GM12878 (cell line): Measurements from ENCODE around the gene ELF2. TPM values are rescaled to one million over a fixed set of nuclear protein-coding genes. Genes with fewer than 3 reads are reported as not detected.
A peak's percentile ranks its signal among the peaks of the same experiment; 100 is the strongest.

ENCODE experiments used
- CEBPB ChIP-seq, 2 experiments: fragments of 150-350 bp in 1 of 2; IDR thresholded peaks; 2 replicates each; pipeline ENCODE4 v1.6.1; 2012 to 2014; ENCODE audit warnings: low read depth in 2 of 2, low read length in 2 of 2, borderline replicate concordance in 1 of 2, inconsistent platforms in 1 of 2
- CHD1 ChIP-seq: IDR thresholded peaks from 2 replicates; pipeline ENCODE4 v1.6.1; 2012; ENCODE audit warnings: low read depth, low read length, improper control_type of control experiment
- CHD2 ChIP-seq: IDR thresholded peaks from 2 replicates; pipeline ENCODE4 v1.6.1; 2011; ENCODE audit warnings: low read depth, low read length, improper control_type of control experiment, borderline replicate concordance
- EGR1 ChIP-seq, 2 experiments: IDR thresholded peaks; 1 replicate in 1 of 2; 2 replicates in 1 of 2; pipeline ENCODE4 v1.6.1; 2011 to 2012; ENCODE audit warnings: low read depth in 2 of 2, low read length in 2 of 2, borderline replicate concordance in 1 of 2, mild to moderate bottlenecking in 1 of 2, moderate library complexity in 1 of 2
- ETV6 ChIP-seq, 2 experiments: fragments of 450-650 bp in 1 of 2; IDR thresholded peaks in 1 of 2; conservative IDR thresholded peaks in 1 of 2; 2 replicates each; pipeline ENCODE4 v1.6.1; 2014; ENCODE audit warnings: antibody characterized with exemption in 1 of 2, borderline replicate concordance in 1 of 2, low read depth in 1 of 2, mild to moderate bottlenecking in 1 of 2, moderate library complexity in 1 of 2
- FOS ChIP-seq: IDR thresholded peaks from 3 replicates; pipeline ENCODE4 v1.6.1; 2011; ENCODE audit warnings: borderline replicate concordance; ENCODE audit not compliant: insufficient read length; ENCODE audit errors: extremely low read depth
- FOXK2 ChIP-seq: fragments of 450-650 bp; IDR thresholded peaks from 2 replicates; pipeline ENCODE4 v1.6.1; 2017; ENCODE audit warnings: mild to moderate bottlenecking, moderate library complexity
- FOXM1 ChIP-seq: IDR thresholded peaks from 2 replicates; pipeline ENCODE4 v1.6.1; 2012; ENCODE audit warnings: low read depth, mild to moderate bottlenecking, inconsistent platforms, low read length, moderate library complexity
- MEF2A ChIP-seq: IDR thresholded peaks from 2 replicates; pipeline ENCODE4 v1.6.1; 2011; ENCODE audit warnings: low read depth, mild to moderate bottlenecking, low read length, moderate library complexity; ENCODE audit not compliant: insufficient read depth
- NR2F1 ChIP-seq: fragments of 450-650 bp; conservative IDR thresholded peaks from 2 replicates; pipeline ENCODE4 v1.6.1; 2017; ENCODE audit warnings: mild to moderate bottlenecking
- PAX5 ChIP-seq: IDR thresholded peaks from 2 replicates; pipeline ENCODE4 v1.6.1; 2011; ENCODE audit warnings: low read depth, low read length, borderline replicate concordance
- PAX8 ChIP-seq: fragments of 450-650 bp; IDR thresholded peaks from 2 replicates; pipeline ENCODE4 v1.6.1; 2017; ENCODE audit warnings: mild to moderate bottlenecking, moderate library complexity
- PBX3 ChIP-seq: IDR thresholded peaks from 2 replicates; pipeline ENCODE4 v1.6.1; 2011; ENCODE audit warnings: mild to moderate bottlenecking, low read depth, low read length, moderate library complexity; ENCODE audit not compliant: insufficient replicate concordance
- STAT3 ChIP-seq: IDR thresholded peaks from 2 replicates; pipeline ENCODE4 v1.6.1; 2011; ENCODE audit warnings: low read depth, low read length, improper control_type of control experiment
- SUZ12 ChIP-seq: fragments of 200-600 bp; sonication (generic); IDR thresholded peaks from one replicate; pipeline ENCODE4 v1.6.1; 2018; ENCODE audit warnings: antibody characterized with exemption, mild to moderate bottlenecking; ENCODE audit not compliant: unreplicated experiment
- USF1 ChIP-seq: IDR thresholded peaks from 2 replicates; pipeline ENCODE4 v1.6.1; 2011; ENCODE audit warnings: borderline replicate concordance, low read depth, mild to moderate bottlenecking, moderate library complexity, mixed read lengths, low read length; ENCODE audit not compliant: insufficient read depth; ENCODE audit errors: extremely low read length
- ZNF274 ChIP-seq: IDR thresholded peaks from one replicate; pipeline ENCODE4 v1.8.0; 2011; ENCODE audit not compliant: insufficient read length, insufficient read depth
- ZNF622 ChIP-seq: fragments of 450-650 bp; IDR thresholded peaks from 2 replicates; pipeline ENCODE4 v1.6.1; 2017; ENCODE audit warnings: mild to moderate bottlenecking, inconsistent platforms
- polyA plus RNA-seq, 11 experiments: library from polyadenylated mRNA; depleted of rRNA in 4 of 11; unstranded in 6 of 11; stranded (reverse) in 5 of 11; fragments of >200 nt; fragmentation: Nextera tagmentation in 4 of 11; fragmentation: Illumina TruSeq in 1 of 11; extraction: Ambion mirVana in 4 of 11; extraction: Trizol in 1 of 11; gene quantifications; 1 replicate in 1 of 11; 2 replicates in 10 of 11; pipeline versions ENCODE4 v1.2.1 to v1.2.3, GENCODE V29; 2011 to 2016; ENCODE audit warnings: inconsistent platforms in 2 of 11, missing spikeins in 2 of 11, low read depth in 1 of 11
- total RNA-seq, 4 experiments: library from RNA; depleted of rRNA in 3 of 4; stranded (reverse); fragments of >200 nt in 3 of 4; fragmentation: Illumina TruSeq in 1 of 4; extraction: Trizol in 1 of 4; gene quantifications; 2 replicates each; pipeline versions ENCODE4 v1.2.1 to v1.2.3, GENCODE V29; 2013 to 2021
- TF ChIP-seq, protein P1 (sequence below): fragments of 450-650 bp; IDR thresholded peaks from 2 replicates; pipeline ENCODE4 v1.6.1; 2017; ENCODE audit warnings: antibody characterized with exemption, mild to moderate bottlenecking, moderate library complexity
- TF ChIP-seq, protein P2 (sequence below): IDR thresholded peaks from 2 replicates; pipeline ENCODE4 v1.6.1; 2012; ENCODE audit warnings: mild to moderate bottlenecking, low read depth, low read length

Gene ELF2
- total and polyA plus RNA-seq, 10 of the 15 experiments (the other 5 are each of a cell fraction or from before 2014, with no cell fraction given) = 10.5 to 30.1 (median 20.5) TPM

DNA sequence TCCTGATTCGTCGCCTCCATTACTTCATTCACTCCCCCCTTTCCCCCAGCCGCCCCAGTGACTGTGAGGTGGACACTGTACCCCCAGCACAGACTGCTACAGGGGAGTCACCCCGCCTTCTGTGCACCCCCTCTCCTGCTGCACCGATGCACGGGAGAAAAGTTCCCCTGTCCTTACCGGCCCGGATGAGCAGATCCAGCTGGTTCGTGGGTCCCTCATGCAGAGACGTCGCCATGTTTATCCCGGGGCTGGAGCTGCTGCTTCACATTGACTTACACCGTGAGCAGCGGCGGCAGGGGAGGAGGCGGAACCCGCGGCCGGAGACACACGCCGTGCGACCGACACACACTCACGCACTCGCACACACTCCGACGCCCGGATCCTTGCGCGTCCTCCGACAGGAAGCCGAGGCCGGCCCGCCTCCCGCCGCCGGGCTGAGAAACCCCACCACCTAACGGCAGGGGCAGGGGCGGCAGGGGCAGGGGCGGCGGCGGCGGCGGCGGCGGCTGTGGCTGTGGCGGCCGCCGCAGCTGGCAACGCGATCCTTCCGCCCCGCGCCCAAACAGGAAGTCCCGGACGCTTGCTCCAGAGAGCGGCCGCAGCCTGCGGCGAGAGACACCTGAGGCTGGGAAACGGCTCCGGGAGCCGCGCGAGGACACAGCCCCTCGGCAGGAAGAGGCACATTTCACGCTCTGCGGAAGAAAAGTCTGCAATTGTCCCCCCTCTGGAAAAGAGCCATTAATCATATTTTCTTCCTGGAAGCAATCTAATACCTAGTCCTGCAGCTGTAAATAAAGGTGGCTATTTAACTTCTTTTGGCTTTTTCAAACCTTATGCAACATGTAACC is 92.8 kb downstream of the ELF2 start (continued):
- peak; percentile 64 for TF ChIP-seq FOXK2
- TF ChIP-seq PAX8 = no peak
- no peak for TF ChIP-seq CEBPB (IDR thresholded peaks at IDR 0.05; ENCODE audit: borderline replicate concordance in 1 of 2, low read depth in 2 of 2, low read length in 2 of 2)
- TF ChIP-seq PBX3 = peak; percentile 48
- no peak for TF ChIP-seq ZNF622
- no peak for TF ChIP-seq USF1
- TF ChIP-seq STAT3 = no peak
- TF ChIP-seq MEF2A = no peak
- TF ChIP-seq NR2F1 = peak; percentile 46; the same call in 1 of the 2 replicates
- TF ChIP-seq PAX5 = 0 out of 2 replicates have a peak, but pooled peaks have one; percentile 27
- peak; percentile 69 to 91 for TF ChIP-seq EGR1 (IDR thresholded peaks at IDR 0.05; ENCODE audit: borderline replicate concordance in 1 of 2, low read depth in 2 of 2, low read length in 2 of 2)
- TF ChIP-seq, protein P1, sequence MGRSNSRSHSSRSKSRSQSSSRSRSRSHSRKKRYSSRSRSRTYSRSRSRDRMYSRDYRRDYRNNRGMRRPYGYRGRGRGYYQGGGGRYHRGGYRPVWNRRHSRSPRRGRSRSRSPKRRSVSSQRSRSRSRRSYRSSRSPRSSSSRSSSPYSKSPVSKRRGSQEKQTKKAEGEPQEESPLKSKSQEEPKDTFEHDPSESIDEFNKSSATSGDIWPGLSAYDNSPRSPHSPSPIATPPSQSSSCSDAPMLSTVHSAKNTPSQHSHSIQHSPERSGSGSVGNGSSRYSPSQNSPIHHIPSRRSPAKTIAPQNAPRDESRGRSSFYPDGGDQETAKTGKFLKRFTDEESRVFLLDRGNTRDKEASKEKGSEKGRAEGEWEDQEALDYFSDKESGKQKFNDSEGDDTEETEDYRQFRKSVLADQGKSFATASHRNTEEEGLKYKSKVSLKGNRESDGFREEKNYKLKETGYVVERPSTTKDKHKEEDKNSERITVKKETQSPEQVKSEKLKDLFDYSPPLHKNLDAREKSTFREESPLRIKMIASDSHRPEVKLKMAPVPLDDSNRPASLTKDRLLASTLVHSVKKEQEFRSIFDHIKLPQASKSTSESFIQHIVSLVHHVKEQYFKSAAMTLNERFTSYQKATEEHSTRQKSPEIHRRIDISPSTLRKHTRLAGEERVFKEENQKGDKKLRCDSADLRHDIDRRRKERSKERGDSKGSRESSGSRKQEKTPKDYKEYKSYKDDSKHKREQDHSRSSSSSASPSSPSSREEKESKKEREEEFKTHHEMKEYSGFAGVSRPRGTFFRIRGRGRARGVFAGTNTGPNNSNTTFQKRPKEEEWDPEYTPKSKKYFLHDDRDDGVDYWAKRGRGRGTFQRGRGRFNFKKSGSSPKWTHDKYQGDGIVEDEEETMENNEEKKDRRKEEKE = no peak
- no peak for TF ChIP-seq ZNF274
- TF ChIP-seq, protein P2, sequence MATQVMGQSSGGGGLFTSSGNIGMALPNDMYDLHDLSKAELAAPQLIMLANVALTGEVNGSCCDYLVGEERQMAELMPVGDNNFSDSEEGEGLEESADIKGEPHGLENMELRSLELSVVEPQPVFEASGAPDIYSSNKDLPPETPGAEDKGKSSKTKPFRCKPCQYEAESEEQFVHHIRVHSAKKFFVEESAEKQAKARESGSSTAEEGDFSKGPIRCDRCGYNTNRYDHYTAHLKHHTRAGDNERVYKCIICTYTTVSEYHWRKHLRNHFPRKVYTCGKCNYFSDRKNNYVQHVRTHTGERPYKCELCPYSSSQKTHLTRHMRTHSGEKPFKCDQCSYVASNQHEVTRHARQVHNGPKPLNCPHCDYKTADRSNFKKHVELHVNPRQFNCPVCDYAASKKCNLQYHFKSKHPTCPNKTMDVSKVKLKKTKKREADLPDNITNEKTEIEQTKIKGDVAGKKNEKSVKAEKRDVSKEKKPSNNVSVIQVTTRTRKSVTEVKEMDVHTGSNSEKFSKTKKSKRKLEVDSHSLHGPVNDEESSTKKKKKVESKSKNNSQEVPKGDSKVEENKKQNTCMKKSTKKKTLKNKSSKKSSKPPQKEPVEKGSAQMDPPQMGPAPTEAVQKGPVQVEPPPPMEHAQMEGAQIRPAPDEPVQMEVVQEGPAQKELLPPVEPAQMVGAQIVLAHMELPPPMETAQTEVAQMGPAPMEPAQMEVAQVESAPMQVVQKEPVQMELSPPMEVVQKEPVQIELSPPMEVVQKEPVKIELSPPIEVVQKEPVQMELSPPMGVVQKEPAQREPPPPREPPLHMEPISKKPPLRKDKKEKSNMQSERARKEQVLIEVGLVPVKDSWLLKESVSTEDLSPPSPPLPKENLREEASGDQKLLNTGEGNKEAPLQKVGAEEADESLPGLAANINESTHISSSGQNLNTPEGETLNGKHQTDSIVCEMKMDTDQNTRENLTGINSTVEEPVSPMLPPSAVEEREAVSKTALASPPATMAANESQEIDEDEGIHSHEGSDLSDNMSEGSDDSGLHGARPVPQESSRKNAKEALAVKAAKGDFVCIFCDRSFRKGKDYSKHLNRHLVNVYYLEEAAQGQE = 0 out of 2 replicates have a peak, but pooled peaks have one; percentile 21
- no peak for TF ChIP-seq CHD1
- peak; percentile 93 for TF ChIP-seq CHD2
- TF ChIP-seq FOS = no peak
- TF ChIP-seq FOXM1 = peak; percentile 55; the same call in 1 of the 2 replicates
- TF ChIP-seq SUZ12 = no peak
- peak in 1 of 2 experiments; percentile 61; a peak in 1 of 4 replicates for TF ChIP-seq ETV6 (conservative IDR thresholded peaks at IDR 0.05 in 1 of 2, IDR thresholded peaks at IDR 0.05 in 1 of 2; ENCODE audit: borderline replicate concordance in 1 of 2, low read depth in 1 of 2)
